Stimulated activated CD4-positive, alpha-beta T cell treated with anti-CD3 and anti-CD28 coated beads, Interleukin-15, amount 100 ng/mL, for 48 hours (primary cell): ENCODE data around the gene APCDD1L.
A peak's percentile ranks its signal among the peaks of the same experiment; 100 is the strongest.

Experiments
- DNase-seq, 2 donors: peaks; one replicate each; pipeline ENCODE4 v3.0.0-alpha.2; 2020; ENCODE audit warnings: low read depth in 2 of 2

APCDD1L gene

DNA sequence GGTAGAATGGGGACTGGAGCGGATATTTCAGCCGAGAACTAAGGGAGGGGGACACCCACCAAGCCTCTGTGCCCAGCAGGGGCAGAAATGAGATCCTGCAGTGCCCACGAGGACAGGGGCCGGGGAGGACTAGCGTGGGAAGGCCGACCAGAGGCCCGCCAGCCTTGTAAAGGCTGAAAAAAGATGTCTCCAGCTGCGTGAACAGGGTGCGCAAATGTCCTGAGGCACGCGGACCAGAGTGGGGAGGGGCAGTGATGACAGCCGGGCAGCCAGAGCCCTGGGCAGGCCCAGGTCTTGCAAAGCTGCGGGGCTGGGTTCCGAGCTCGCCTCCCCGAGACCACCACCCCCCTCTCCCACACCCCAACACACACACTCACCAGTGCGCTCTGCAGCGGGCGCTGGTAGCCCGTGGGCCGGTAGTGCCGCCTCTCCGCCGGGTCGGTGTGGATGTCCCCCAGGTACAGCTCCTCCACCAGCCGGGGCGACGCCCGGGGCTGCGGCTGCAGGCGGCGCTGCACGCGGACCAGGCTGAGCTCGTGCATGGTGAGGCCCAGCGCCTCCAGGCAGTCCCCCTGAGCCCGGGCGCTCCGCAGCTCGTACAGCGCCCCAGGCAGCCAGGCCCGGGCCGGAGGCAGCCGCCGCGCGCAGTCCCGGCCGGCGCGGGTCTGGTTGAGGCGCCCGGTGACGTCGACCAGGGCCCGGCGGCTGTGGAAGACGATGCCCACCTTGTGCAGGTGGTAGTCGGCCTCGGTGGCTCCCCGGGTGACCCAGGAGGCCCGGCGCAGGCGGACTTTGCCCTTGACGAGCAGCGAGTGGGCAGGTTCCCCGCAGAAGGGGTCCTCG lies 48.2 kb downstream of the APCDD1L start:
- DNase-seq, result no peak

DNA sequence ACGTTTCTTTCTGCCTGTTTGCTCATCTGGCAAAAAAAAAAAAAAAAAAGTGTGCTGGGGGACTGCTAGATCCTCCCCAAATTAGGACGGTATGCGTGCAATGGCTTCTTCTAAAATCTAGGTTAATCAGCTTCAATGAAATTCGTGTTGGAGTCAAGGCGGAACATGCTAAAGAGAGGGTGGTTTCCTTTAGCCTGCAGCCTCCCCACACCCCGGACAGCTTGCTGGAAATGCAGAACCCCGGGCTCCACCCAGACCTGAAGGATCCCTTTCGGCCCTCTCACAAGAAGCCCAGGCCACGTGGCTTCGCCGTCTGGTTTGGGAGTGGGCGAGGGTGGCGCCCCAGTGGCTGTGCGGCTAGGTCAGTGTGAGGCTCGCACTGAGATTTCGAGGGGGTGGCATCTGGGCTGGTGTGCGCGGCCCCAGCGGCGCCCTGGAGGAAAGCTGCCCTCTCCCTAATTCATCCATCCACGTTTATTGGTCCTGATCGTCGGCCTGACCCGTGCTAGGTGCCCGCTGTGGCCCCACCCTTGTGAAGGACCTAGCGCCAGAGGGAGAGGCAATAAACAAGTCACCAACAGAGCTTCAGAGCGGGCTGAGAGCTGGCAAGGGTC lies 49.0 kb downstream of the APCDD1L start:
- DNase-seq, result no peak

DNA sequence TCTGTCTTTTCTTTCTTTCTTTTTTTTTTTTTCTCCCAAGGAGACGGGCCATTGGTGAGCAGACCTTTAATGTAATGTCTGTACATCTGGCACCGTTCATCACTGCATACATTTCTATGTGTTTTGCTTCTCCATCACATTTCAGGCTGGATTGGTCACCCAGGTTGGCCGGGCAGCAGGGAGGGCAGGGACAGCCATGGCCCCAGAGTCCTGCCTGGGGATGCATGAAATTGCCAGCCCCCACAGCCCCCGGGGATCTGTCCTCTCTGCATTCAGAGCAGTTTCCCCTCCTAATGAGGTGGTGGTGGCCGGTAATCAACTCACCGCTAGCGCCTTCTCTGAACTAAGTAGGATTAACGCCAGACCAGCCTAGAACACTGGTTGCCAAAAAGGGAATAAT lies 50.4 kb downstream of the APCDD1L start:
- DNase-seq, result no peak

DNA sequence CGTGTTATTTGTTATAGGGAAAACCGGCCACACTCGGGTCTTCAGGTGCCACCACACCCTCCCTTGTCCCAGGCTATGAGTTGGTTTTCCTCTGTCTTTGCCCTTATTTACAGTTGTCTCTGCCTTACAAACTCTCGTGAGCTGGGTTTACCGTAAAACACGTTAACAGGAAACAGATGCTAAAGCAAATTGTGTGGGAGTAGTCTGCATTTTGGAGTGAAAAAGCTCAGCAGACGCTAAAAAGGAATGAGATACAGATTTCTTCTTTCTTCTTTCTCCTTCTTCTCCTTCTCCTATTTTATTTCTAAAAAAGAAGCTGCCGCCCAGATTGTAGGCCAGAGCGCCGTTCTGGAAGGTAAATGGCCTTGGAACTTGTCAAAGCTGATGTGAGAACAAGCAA lies 51.9 kb downstream of the APCDD1L start:
- no peak for DNase-seq

DNA sequence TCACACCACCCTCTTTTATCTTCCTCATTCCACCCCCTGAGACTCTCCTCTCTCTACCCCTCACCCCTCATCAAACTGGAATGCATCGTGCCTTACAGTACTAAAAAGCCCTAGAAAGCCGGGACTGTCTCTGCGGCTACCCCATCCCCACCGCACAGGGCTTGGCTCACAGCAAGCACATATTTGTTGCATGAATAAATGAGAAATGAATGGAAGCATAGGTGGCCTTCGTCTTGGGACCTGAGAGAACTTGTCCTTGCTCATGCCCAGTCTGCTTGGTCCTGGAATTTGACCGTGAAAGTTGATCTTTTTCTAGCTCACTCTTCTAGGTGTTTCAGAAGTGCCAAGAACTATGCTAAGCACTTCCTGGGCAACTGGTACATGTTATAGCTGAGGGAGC lies 53.3 kb downstream of the APCDD1L start:
- no peak for DNase-seq

DNA sequence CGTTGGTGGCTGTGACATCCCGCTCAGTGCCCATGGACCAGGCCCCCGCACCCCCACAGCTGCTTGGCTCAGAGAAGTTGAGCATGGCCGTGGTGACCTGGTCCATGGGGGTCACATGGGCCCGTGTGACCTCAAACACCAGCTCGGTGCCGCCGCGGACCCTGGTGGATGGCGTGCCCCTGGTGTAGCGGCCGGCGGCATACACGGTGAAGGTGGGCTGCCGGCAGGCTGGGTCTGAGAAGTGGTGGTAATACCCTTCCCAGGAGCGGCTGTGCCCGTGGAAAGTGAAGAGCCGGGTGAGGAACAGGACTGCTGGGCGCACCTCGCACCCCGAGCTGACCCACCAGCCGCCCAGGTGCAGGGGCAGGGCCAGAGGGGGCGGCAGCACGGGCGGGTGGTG lies 54.1 kb downstream of the APCDD1L start:
- no peak for DNase-seq

DNA sequence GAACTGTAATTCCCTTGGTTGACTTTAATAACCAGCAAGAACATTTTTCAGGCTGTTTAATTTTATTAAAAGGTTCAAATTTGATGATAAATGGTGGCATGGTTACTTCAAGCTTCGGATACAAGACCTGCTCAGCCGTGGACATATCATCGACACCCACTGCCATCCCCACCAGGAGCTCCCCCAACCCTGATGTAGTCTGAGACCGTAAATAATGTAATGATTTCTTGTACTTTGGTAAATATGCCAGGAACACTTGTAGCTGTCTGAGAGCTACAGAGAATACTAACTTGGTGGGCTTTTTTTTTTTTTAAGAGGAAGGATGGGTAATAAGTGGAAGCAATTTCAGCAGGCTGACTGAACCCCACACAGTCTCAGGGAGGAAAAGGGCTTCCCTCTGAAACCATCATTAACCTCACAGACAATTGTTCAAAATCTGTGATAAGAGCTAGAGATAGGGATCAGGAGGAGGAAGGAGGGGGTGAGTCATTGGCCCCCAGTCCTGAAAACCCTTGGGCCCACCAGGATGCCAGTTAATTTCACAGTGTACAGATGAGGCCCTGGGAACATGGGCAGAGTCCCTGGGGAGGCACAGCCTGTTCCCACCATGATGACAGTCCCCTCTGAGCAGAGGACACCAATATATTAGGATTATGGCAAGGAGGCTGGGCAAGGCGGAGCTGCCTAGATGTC lies 56.0 kb downstream of the APCDD1L start:
- no peak for DNase-seq

DNA sequence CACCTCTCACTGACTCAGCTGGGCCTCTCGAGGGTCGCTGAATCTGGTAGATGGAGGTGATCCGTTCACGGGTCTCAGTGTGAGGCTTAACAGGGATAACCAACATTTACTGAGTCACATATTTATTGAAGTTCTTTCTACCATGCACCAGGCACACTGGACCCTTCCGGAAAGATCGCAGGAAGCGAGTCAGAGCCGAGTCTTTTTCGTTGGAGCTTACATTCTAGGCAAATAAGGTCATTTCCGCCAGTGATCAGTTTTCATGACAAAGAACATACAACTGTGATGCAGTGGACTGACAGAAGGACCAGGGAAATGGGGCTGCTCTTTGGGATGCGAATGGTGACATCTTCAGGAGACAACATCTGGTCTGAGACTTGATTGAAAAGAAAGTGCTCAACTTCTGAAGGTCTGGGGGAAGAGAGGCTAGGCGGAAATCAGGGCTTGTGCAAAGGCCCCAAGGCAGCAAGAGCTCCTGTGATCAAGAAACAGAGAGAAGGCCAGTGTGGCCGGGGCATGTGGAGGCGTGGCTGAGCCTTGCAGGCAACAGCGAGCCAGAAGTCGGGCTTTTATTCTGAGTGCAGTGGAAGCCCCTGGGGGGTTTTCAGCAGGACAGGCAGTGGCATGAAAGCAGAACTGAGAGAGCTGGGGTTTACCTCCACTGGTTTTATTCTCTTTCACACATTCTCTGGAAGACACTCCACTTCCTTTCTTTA lies 56.7 kb downstream of the APCDD1L start:
- no peak for DNase-seq

DNA sequence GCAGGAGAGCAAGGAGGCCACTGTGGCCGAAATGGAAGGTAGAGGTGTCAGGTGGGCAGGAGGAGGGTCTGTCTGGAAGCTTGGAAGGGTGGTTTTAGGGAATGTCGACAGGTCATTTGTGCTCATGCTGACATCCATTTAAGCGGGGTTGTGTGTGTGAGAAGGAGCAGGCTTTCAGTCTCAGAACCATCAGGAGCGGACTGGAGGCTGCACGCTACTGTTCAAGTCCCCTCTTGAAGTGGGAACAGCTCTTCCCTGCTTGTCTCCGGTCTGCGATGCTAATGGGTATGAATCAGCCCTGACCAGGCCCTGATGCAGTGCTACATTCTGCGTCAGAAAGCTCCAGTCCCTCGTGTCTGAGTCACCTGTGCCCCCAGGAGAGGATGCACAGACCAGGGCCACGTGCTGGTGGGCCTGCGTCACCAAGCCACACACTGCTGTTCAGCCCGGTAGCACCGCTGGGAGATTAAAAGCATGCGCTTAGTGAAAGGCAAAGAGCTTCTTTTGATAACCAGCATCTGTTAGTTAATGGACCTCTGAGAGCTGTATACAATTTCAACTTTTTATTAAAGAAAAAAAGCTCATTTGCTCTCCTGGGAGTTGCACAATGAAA lies 58.0 kb downstream of the APCDD1L start:
- no peak for DNase-seq

DNA sequence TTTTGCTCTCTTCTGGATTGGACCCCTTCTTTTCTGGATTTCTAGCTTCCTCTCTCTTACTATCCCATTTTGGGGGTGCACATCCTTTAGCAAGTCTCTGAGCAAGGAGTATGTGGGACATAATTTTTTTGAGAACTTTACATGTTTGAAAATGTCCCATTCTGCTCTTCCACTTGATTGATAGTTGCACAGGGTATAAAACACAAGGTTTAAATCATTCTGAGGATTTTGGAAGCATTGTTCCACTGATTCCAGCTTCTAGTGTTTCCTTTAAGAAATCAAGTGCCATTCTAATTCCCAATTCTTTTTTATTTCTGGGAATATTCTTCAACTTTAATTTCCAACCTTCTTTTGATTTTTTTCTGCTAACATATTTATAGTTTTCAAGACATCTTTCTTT lies 60.7 kb downstream of the APCDD1L start:
- DNase-seq, result no peak

DNA sequence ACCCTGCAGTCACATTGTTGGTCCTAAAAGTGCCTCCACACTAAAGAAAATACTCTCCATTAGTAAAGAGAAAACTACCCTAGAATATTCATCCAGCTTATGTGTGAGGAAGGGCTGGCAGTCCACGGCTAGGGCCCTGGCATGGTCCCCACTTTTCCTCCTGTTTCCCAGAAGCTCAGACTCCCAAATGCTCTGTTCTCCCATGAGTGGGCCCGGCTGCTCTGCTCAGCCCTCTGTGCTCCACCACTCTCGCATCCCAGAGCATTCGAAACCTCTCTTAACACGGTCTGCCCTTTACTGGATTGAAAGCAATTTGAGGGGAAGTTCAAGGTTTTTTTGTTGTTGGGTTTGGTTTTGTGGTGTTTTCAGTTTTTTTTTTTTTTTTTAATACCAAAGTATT lies 61.8 kb downstream of the APCDD1L start:
- no peak for DNase-seq

DNA sequence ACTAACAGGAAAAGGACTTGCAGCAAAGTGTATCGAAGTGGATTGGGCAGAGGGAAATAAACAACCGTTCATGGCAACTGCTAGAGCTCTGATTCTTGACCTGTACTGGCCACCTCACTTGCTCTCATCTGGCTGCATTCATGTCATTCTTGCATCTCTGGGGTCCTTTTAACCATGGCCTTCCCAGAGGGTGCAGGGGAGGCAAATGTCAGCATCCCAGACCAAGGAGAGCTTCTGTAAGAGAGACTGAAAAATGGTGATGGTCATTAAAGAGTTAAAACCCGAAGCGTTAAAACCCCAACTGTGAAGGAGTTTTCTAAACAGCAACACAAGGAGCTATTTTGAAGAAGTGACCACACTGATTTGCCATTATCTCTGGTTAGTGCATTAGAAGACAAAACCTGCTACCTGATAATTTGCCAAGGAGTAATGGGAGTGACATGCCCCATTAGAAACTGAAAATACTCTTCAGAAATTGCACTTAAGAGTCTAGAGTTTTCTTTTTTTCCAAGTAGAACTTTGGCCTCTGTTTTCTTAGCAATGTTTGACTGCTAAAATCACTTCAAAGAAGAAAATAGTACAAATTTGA lies 62.4 kb downstream of the APCDD1L start:
- no peak for DNase-seq

DNA sequence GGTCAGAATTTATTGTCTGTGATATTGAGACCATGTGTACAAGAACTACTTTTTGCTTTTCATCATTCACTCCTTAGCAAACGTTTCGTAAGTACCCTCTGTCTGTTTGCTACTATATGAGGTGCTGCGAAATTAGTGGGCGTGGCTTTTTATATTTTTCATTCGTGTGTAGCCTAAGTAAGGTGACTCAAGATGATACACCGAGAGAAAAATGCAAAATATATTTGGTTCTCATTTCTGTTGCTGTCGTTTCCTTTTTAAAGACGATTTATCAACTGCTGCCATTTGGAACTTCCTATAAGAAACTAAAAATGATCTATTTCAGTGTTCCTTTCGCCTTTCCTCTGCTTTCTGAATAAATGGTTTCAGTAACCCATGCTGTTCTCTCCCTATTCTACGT lies 64.9 kb downstream of the APCDD1L start:
- DNase-seq, result no peak

DNA sequence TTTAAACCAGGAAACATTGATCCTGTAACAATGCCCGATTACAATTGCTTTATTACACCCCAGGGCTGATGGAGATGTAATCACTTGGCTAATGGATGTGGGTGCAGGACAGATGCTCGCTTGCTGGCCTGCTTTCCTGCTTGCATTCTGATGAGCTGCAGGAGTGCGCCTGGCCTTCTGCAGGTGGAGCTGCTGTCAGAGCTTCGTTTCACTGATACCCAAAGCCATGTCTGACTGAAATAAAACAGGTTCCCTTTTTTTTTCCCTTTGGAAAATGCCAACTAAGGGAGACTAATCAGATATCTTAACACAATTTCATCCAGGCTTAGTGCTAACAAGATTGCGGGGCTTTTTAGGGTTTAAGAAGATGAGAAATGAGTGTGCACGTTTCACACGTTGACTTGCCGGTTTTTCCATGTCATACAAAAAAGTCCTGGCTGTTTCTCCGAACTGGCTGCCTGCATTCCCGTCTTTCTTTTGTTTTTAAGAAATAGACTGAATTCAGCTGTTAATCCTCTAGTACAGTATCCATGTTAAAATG lies 65.4 kb downstream of the APCDD1L start:
- no peak for DNase-seq

DNA sequence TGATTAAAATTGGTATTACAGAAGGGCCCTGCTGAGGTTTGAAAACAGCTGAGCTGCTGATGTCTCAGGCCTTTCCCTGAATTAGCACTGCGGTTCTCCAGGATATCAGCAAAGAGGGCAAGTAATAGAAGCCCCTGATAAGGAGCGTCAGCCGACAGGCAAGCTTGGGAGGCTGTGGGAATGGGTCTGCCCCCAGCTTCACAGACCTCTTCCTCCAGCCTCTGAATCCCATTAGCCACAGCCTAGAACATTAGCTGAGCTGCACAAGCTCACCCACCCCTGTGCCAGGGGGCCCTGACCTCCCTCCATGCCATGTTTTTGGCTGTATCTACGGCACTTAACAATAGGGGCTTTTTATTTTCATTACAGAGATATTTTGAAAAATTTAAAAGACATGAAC lies 66.2 kb downstream of the APCDD1L start:
- DNase-seq, result no peak

DNA sequence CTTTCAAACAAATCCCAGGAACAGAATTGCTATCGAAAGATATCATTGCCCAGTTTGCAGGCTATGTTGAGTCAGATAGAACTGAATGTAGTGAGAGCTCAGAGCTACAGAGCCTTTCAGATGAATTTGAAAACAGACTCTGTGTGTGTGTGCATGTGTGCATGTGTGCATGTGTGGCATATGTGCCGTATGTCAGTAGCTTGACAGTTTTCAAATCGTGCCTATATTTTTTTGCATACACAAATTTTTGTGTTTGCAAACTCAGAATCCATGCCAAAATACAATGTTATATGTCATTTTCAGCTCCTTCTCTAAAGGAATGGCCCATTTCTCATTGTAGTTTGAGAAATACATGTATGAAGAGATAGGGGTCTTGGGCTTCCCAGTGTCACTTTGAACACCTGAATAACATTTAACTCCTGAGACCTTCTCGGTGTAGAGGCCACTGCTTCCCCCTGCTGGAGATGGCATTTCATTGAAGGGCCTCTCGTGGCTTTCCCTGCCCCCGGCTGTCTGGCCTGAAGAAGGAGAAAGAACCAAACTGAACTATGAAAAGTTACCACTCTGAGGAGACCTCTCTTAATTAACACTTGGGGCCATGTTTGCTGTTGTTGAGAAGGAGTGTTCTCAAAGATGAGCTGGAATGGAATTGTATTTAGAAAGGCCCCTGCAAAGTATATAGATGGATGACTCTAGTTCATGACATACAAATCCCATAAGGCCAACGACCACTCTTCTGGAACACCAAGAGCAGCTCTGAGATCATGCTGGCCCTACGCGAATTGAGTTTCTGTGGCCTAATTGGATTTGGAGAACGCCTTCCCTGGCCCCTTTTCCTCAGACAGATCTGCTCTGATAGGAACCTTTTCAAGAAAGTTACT lies 67.4 kb downstream of the APCDD1L start:
- DNase-seq, result peak; percentile 15 to 45

DNA sequence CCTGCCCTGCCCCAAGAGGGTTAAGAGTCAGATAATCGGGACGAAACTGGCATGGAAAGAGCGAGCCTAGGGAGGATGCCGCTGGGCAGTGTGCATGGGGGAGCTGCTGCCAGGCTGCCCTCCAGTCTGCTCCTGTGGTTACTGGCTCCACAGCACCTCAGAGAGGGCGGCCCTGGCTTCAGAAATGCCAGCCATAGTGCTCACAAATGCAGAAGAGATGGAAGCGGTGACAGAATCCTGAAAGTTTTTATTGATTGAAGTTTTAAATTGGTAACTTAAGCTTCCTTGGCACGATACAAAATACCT lies 68.3 kb downstream of the APCDD1L start:
- no peak for DNase-seq

DNA sequence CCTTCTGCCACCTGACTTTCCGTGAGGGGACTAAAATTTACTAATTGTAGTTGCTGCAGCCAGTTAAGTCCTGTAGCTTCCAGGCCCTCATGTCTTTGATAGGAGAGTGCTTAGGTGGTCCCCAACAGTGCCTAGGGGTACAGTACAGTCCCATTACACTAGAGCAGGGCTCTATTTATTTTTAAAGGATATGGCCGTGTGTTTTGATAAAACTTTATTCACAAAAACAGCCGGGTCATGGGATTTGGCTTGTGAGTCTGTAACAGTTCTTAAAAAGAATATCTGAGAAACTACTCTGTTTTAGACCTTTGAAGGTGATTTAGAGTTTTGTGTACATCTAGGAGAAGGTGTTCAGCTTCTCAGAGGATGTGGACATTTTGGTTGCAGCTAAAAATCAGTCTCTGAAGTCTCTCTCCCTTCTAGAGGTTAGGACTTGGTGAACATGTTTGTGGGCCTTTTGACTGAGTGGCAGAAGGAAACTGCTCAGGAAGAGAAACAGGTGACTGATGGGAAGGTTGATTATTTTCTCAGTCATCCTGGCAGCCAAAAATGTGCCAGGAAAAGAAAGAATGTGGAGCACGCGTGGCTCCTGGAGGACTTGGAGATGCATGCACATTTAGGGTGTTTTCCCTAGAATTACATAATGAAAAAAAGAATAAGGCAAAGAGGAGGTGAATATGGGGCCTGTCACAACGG lies 68.8 kb downstream of the APCDD1L start:
- no peak for DNase-seq

DNA sequence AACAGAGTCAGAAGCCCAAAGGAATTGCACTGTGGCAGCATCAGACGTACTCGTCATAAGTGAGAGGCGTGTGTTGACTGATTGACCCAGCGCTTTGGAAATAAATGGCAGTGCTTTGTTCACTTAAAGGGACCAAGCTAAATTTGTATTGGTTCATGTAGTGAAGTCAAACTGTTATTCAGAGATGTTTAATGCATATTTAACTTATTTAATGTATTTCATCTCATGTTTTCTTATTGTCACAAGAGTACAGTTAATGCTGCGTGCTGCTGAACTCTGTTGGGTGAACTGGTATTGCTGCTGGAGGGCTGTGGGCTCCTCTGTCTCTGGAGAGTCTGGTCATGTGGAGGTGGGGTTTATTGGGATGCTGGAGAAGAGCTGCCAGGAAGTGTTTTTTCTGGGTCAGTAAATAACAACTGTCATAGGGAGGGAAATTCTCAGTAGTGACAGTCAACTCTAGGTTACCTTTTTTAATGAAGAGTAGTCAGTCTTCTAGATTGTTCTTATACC lies 70.4 kb downstream of the APCDD1L start:
- DNase-seq, result no peak

DNA sequence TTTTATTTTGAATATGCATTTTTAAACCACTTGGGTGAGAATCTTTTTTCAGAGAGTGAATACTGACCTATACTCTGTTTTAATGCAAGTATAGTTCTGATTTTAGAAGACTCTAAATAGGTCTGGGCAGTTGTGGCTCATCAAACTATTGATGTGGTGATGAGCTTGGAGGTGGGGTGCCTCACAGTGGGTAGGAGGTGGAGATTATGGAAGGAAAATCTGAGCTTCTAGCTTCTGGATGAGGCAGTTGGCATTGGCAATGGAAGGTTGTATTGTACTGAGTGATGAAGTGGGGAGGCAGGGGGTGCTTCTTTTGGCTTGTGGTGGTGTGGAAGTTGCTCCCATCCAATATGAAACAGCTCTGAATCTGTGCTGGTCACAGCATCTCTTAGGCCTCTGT lies 73.5 kb downstream of the APCDD1L start:
- no peak for DNase-seq
